ENCODE measurements around the gene ARMC9.

The ARMC9 gene

DNA sequence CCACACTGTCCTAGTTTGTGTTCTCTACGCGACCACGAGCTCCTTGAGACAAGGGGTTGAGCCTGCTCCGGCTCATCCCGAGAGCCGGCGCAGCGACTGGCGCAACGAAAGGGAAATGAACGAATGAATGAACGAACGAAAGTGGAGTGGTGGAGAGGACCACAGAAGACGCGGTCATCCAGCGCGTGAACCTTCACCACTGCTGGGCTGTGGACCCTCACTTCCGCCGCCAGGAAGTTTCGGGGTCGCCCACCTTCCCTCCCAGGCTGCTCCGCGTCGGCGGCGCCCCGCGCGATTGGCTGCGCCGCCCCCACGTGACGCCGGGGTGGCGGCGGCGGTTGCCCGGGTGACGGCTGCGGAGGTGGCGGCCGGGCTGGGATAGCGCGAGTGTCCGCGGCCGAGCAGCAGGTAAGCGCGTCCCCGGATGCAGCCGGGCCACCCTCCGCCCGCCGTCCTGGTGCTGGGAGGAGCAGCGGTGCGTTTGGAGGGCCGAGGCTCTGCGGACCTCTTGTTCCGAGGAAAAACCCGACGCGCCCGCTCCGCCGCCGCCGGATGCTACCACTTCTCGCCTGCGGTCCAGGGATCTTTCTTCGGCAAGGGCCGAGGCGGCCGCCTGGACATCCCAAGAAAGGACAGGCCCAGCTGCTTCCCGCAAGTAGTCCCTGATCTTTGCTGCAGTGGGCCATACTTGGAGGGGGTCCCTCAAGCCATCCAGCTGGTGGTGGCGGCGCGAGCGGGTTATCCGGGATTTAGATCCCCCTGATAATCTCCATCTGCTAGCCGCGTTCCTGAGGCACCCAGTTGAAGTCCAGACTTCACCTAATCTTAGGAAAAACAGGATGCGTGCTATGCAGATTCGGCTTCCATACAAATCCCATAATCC lies at the start of gene ARMC9:
TSS of gene ARMC9 (plus strand) at position 341 of the 883 bp plus-strand sequence. CDS start 7,608 bp downstream, outside the sequence.
- Histone ChIP-seq H3K4me1 (ENCODE audit: control insufficient read depth, insufficient read depth, low read length) (peaks cover 4% of the 10 kb centered on the region), H3K9me3 (ENCODE audit: control insufficient read depth, low read length) (no peaks in the 10 kb centered on the region), H3K36me3 (ENCODE audit: control insufficient read depth, insufficient read depth, low read length) (no peaks in the 10 kb centered on the region), H3K9ac (ENCODE audit: low read length) (peak within 1 kb of the TSS; percentile 69), H3K27me3 (ENCODE audit: control insufficient read depth, insufficient read depth, low read length) (no peaks in the 10 kb centered on the region), H3K4me3 (ENCODE audit: low read length) (peak within 1 kb of the TSS; percentile 82)

GRCh38 chr2:231152800-231153557 lies 45.5 kb upstream of the ARMC9 start:
- no peaks in the 10 kb centered on the region for H3K36me3 ChIP-seq (ENCODE audit: control insufficient read depth, insufficient read depth, low read length)

DNA sequence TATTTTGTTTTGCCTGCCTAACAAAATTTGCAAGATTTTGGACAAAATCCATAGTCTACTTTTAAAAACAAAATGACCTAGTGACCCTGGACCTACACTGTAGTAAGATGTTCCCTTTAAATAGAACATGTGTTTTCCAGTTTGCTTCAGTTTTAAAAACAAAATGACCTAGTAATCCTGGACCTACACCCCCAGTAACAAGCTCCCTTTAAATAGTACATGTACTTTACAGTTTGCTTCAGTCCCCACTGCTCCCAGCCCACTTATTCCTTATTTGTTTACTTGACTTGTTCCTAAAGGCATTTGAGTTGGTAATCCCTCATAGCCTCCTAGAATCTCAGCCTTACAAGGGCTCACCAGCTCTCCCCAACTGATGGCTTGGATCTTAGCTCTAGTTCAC lies 39.1 kb upstream of the ARMC9 start:
- Histone ChIP-seq H3K27me3 (ENCODE audit: control insufficient read depth, insufficient read depth, low read length) (no peaks in the 10 kb centered on the region), H3K36me3 (ENCODE audit: control insufficient read depth, insufficient read depth, low read length) (no peaks in the 10 kb centered on the region), H3K4me1 (ENCODE audit: control insufficient read depth, insufficient read depth, low read length) (no peaks in the 10 kb centered on the region), H3K9ac (ENCODE audit: low read length) (no peak overlapping the region), H3K9me3 (ENCODE audit: control insufficient read depth, low read length) (no peaks in the 10 kb centered on the region), H3K4me3 (ENCODE audit: low read length) (no peak overlapping the region)

More at GRCh38 chr2:231152800-231153557, 45.5 kb upstream of the ARMC9 start:
- Histone ChIP-seq H3K4me1 (ENCODE audit: control insufficient read depth, insufficient read depth, low read length) (no peaks in the 10 kb centered on the region), H3K9ac (ENCODE audit: low read length) (no peak overlapping the region), H3K4me3 (ENCODE audit: low read length) (no peak overlapping the region), H3K27me3 (ENCODE audit: control insufficient read depth, insufficient read depth, low read length) (no peaks in the 10 kb centered on the region), H3K9me3 (ENCODE audit: control insufficient read depth, low read length) (no peaks in the 10 kb centered on the region)

DNA sequence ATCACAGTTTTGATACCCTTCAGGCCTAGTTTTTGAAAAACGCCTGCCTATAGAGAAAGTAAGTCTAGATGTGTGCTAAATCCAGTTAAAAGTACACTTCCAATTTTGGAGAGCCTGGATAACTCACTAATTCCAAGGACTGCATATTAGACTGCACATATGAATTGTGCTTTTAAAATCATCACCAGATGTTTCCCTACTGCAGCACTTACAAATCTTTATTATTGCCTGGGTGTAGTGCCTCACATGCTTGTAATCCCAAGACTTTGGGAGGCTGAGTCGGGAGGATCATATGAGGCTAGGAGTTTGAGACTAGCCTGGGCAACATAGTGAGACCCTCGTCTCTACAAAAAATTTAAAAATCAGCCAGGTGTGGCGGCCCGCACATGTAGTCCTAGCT lies 37.7 kb upstream of the ARMC9 start:
- no peaks in the 10 kb centered on the region for H3K36me3 ChIP-seq (ENCODE audit: control insufficient read depth, insufficient read depth, low read length)

DNA sequence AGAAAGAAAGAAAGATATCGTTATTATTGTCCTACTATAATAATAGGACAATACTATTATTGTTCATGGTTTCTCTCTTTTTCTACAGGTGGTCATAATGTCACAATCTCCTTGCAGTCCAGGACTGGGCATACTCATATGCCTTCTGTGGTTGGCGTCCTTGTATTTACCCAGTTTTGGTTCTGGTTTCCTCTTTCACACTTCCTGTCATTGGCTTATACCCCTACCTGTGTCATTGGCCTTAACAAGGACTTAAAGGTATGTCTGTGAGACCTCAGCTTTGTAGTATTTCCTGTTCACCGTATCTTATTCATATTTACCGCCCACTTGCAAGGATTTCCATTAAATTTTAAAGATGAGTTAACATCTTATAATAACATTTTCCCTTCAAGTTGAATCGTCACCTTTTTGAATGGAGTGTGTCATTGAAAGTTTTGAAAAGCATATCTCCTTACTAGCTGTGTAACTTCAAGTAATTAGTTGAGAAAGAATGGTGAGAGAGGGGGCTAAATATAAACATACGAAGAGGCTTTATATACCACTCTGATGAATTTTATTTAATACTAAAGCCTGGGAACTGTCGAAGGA lies 37.1 kb upstream of the ARMC9 start:
- Histone ChIP-seq H3K9me3 (ENCODE audit: control insufficient read depth, low read length) (no peaks in the 10 kb centered on the region), H3K9ac (ENCODE audit: low read length) (no peak overlapping the region), H3K27me3 (ENCODE audit: control insufficient read depth, insufficient read depth, low read length) (no peaks in the 10 kb centered on the region), H3K4me3 (ENCODE audit: low read length) (no peak overlapping the region), H3K36me3 (ENCODE audit: control insufficient read depth, insufficient read depth, low read length) (no peaks in the 10 kb centered on the region), H3K4me1 (ENCODE audit: control insufficient read depth, insufficient read depth, low read length) (no peaks in the 10 kb centered on the region)

More for the DNA sequence above, 37.7 kb upstream of the ARMC9 start:
- no peak overlapping the region for H3K9ac ChIP-seq (ENCODE audit: low read length)
- H3K9me3 ChIP-seq (ENCODE audit: control insufficient read depth, low read length) = no peaks in the 10 kb centered on the region
- H3K27me3 ChIP-seq (ENCODE audit: control insufficient read depth, insufficient read depth, low read length) = no peaks in the 10 kb centered on the region
- no peaks in the 10 kb centered on the region for H3K4me1 ChIP-seq (ENCODE audit: control insufficient read depth, insufficient read depth, low read length)
- H3K4me3 ChIP-seq (ENCODE audit: low read length) = no peak overlapping the region

GRCh38 chr2:231161877-231162329 lies 36.5 kb upstream of the ARMC9 start:
- Histone ChIP-seq H3K4me1 (ENCODE audit: control insufficient read depth, insufficient read depth, low read length) (no peaks in the 10 kb centered on the region), H3K36me3 (ENCODE audit: control insufficient read depth, insufficient read depth, low read length) (peaks cover 4% of the 10 kb centered on the region), H3K9ac (ENCODE audit: low read length) (no peak overlapping the region)

DNA sequence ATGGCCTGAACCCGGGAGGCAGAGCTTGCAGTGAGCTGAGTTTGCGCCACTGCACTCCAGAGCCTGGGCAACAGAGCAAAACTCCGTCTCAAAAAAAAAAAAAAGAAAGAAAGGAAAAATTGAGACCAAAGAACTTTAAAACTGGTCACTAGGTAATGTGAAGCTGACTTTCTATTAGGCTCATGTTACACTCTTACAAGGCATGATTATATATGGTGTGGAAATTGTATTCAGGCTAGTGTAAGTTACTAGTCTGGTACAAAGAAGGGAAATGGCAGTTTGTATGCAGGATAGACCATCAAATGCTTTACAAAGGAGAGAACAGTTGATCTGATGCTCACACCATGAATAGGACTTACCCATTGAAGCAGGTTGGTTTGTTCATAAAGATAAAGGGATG lies 35.4 kb upstream of the ARMC9 start:
- Histone ChIP-seq H3K27me3 (ENCODE audit: control insufficient read depth, insufficient read depth, low read length) (no peaks in the 10 kb centered on the region), H3K4me1 (ENCODE audit: control insufficient read depth, insufficient read depth, low read length) (no peaks in the 10 kb centered on the region), H3K36me3 (ENCODE audit: control insufficient read depth, insufficient read depth, low read length) (peaks cover 8% of the 10 kb centered on the region)

More at GRCh38 chr2:231161877-231162329, 36.5 kb upstream of the ARMC9 start:
- H3K9me3 ChIP-seq (ENCODE audit: control insufficient read depth, low read length) = no peaks in the 10 kb centered on the region
- no peak overlapping the region for H3K4me3 ChIP-seq (ENCODE audit: low read length)
- no peaks in the 10 kb centered on the region for H3K27me3 ChIP-seq (ENCODE audit: control insufficient read depth, insufficient read depth, low read length)

GRCh38 chr2:231163414-231164095 lies 34.9 kb upstream of the ARMC9 start:
- H3K4me1 ChIP-seq (ENCODE audit: control insufficient read depth, insufficient read depth, low read length) = no peaks in the 10 kb centered on the region
- no peaks in the 10 kb centered on the region for H3K27me3 ChIP-seq (ENCODE audit: control insufficient read depth, insufficient read depth, low read length)
- H3K9me3 ChIP-seq (ENCODE audit: control insufficient read depth, low read length) = no peaks in the 10 kb centered on the region
- no peak overlapping the region for H3K4me3 ChIP-seq (ENCODE audit: low read length)
- H3K9ac ChIP-seq (ENCODE audit: low read length) = no peak overlapping the region
- peaks cover 8% of the 10 kb centered on the region for H3K36me3 ChIP-seq (ENCODE audit: control insufficient read depth, insufficient read depth, low read length)

More for the DNA sequence above, 35.4 kb upstream of the ARMC9 start:
- no peaks in the 10 kb centered on the region for H3K9me3 ChIP-seq (ENCODE audit: control insufficient read depth, low read length)
- H3K4me3 ChIP-seq (ENCODE audit: low read length) = no peak overlapping the region
- H3K9ac ChIP-seq (ENCODE audit: low read length) = no peak overlapping the region

DNA sequence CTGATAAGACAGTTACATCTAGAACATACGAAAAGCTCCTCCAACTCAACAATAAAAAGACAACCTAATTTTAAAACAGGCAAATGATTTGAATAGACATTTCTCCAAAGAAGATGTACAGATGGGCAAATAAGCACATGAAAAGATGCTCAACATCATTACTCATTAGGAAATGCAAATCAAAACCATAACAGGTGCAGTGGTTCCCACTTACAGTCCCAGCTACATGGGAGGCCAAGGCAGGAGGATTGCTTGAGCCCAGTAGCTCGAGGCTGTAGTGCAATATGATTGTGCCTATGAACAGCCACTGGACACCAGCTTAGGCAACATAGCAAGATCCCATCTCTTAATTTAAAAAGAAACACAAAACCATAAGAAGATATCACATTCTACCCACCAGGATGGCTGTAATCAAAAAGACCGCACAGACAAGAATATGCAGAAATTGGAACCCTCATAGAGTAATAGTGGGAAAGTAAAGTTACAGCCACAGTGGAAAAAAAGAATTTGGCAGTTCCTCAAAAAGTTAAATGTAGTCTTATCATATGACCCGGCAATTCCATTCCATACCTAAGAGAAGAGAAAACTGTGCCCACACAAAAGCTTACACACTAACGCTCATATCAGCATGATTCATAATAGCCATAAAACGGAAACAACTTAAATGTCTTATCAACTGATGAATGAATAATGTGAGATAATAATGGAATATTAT lies 30.5 kb upstream of the ARMC9 start:
- Histone ChIP-seq H3K27me3 (ENCODE audit: control insufficient read depth, insufficient read depth, low read length) (no peaks in the 10 kb centered on the region), H3K9ac (ENCODE audit: low read length) (no peak overlapping the region), H3K4me3 (ENCODE audit: low read length) (no peak overlapping the region), H3K9me3 (ENCODE audit: control insufficient read depth, low read length) (no peaks in the 10 kb centered on the region), H3K36me3 (ENCODE audit: control insufficient read depth, insufficient read depth, low read length) (peaks cover 8% of the 10 kb centered on the region), H3K4me1 (ENCODE audit: control insufficient read depth, insufficient read depth, low read length) (no peaks in the 10 kb centered on the region)

- no peak overlapping the region for H3K9ac ChIP-seq (ENCODE audit: low read length)
- H3K4me3 ChIP-seq (ENCODE audit: low read length) = no peak overlapping the region
- peaks cover 8% of the 10 kb centered on the region for H3K36me3 ChIP-seq (ENCODE audit: control insufficient read depth, insufficient read depth, low read length)
- no peaks in the 10 kb centered on the region for H3K9me3 ChIP-seq (ENCODE audit: control insufficient read depth, low read length)
- H3K4me1 ChIP-seq (ENCODE audit: control insufficient read depth, insufficient read depth, low read length) = no peaks in the 10 kb centered on the region
- H3K27me3 ChIP-seq (ENCODE audit: control insufficient read depth, insufficient read depth, low read length) = no peaks in the 10 kb centered on the region
Observed at GRCh38 chr2:231168460-231169139, 29.8 kb upstream of the ARMC9 start.

- H3K27me3 ChIP-seq (ENCODE audit: control insufficient read depth, insufficient read depth, low read length) = no peaks in the 10 kb centered on the region
- H3K36me3 ChIP-seq (ENCODE audit: control insufficient read depth, insufficient read depth, low read length) = peaks cover 8% of the 10 kb centered on the region
- H3K4me1 ChIP-seq (ENCODE audit: control insufficient read depth, insufficient read depth, low read length) = no peaks in the 10 kb centered on the region
Observed at GRCh38 chr2:231169488-231169887, 28.9 kb upstream of the ARMC9 start.

More at GRCh38 chr2:231169488-231169887, 28.9 kb upstream of the ARMC9 start:
- no peak overlapping the region for H3K4me3 ChIP-seq (ENCODE audit: low read length)
- no peak overlapping the region for H3K9ac ChIP-seq (ENCODE audit: low read length)
- H3K9me3 ChIP-seq (ENCODE audit: control insufficient read depth, low read length) = no peaks in the 10 kb centered on the region
